ENCODE data around the gene CENPW. TPM values are rescaled to one million over a fixed set of nuclear protein-coding genes. Genes with fewer than 3 reads are reported as not detected.

CENPW gene
- total RNA-seq, 2 experiments from 2014 or later, result 22.1 to 76.9 TPM

DNA sequence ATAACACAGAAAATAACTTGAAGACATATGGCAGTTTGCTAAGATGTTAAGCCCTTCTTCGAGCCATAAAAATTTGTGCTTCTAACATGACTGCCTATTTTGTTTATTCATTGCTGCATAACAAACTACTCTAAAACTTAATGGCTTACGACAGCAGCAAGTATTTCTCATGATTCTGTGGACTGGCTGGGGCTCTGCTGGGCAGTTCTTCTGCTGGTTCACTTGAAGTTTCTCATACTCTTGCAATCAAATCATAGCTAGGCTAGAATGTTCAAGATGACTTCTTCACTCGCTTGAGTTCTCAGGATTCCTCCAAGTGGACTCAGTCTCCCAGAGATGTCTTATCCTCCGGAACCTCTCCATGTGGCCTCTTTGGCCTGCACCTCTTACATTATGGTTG, 33.4 kb downstream of the CENPW start:
- POLR2A ChIA-PET, result interaction anchor here (0.8 kb wide), 1 partner anchor 9 kb away, joined by 3 read pairs; no protein-coding TSS in a partner anchor
- Histone ChIP-seq H3K36me3 (ENCODE audit: insufficient read depth, low read length) (no peaks in the 10 kb centered on the region), H3K79me2 (ENCODE audit: insufficient read depth, low read depth, low read length) (no peaks in the 10 kb centered on the region; the same call in 1 of the 2 replicates), H3K4me1 (ENCODE audit: insufficient read depth, low read length, poor library complexity, severe bottlenecking) (no peaks in the 10 kb centered on the region), H2AFZ (ENCODE audit: low read length) (no peak overlapping the region), H4K20me1 (ENCODE audit: insufficient read depth, low read length) (no peaks in the 10 kb centered on the region), H3K4me2 (ENCODE audit: low read length) (no peak overlapping the region), H3K9me3 (ENCODE audit: low read length) (no peaks in the 10 kb centered on the region), H3K9me2 (ENCODE audit: insufficient read depth, low read length) (no peaks in the 10 kb centered on the region), H3K27ac (ENCODE audit: low read depth, low read length, poor library complexity, severe bottlenecking) (no peak overlapping the region), H3K4me3 (ENCODE audit: low read depth, low read length, poor library complexity, severe bottlenecking) (no peak overlapping the region)
- CTCF ChIA-PET (ENCODE audit: unreplicated experiment), result no interaction called here
- no TSS peak for BruUV-seq (replicated peaks)
- TF ChIP-seq EZH2phosphoT487 (IDR thresholded peaks at IDR 0.05; ENCODE audit: borderline replicate concordance, low read depth, low read length), result no peak
- TF ChIP-seq, protein P1, sequence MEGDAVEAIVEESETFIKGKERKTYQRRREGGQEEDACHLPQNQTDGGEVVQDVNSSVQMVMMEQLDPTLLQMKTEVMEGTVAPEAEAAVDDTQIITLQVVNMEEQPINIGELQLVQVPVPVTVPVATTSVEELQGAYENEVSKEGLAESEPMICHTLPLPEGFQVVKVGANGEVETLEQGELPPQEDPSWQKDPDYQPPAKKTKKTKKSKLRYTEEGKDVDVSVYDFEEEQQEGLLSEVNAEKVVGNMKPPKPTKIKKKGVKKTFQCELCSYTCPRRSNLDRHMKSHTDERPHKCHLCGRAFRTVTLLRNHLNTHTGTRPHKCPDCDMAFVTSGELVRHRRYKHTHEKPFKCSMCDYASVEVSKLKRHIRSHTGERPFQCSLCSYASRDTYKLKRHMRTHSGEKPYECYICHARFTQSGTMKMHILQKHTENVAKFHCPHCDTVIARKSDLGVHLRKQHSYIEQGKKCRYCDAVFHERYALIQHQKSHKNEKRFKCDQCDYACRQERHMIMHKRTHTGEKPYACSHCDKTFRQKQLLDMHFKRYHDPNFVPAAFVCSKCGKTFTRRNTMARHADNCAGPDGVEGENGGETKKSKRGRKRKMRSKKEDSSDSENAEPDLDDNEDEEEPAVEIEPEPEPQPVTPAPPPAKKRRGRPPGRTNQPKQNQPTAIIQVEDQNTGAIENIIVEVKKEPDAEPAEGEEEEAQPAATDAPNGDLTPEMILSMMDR (conservative IDR thresholded peaks at IDR 0.05; ENCODE audit: low read length), result no peak
- DNase-seq (ENCODE audit: low spot score), result no peak
- intact Hi-C loops (cut with micrococcal nuclease; ENCODE audit: unreplicated experiment), result no loop called here

DNA sequence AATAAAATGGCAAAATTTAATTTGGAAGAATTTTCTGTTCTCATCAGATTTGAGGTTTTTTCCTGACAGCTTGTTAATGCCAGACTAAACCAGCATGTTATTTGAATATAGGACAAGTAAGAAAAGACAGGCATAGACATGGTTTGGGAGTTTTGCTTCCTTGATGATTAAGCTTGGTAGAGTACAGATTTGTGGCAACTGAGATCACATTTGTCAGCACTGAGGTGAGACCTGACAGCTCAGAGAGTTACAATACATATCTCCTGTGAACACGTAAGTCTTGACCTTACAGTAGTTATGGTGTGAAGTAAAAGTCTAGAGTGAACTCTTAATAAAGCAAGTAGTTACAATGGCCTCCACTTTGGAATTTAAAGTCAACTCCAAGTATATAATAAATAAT, 34.5 kb downstream of the CENPW start:
- Histone ChIP-seq H3K9me3 (ENCODE audit: low read length) (no peaks in the 10 kb centered on the region), H3K9me2 (ENCODE audit: insufficient read depth, low read length) (no peaks in the 10 kb centered on the region), H3K4me2 (ENCODE audit: low read length) (no peak overlapping the region), H3K4me3 (ENCODE audit: low read depth, low read length, poor library complexity, severe bottlenecking) (no peak overlapping the region), H4K20me1 (ENCODE audit: insufficient read depth, low read length) (no peaks in the 10 kb centered on the region), H3K4me1 (ENCODE audit: insufficient read depth, low read length, poor library complexity, severe bottlenecking) (no peaks in the 10 kb centered on the region), H3K36me3 (ENCODE audit: insufficient read depth, low read length) (no peaks in the 10 kb centered on the region), H3K79me2 (ENCODE audit: insufficient read depth, low read depth, low read length) (no peaks in the 10 kb centered on the region; the same call in 1 of the 2 replicates), H2AFZ (ENCODE audit: low read length) (no peak overlapping the region), H3K27ac (ENCODE audit: low read depth, low read length, poor library complexity, severe bottlenecking) (no peak overlapping the region)
- CTCF ChIA-PET (ENCODE audit: unreplicated experiment), result no interaction called here
- intact Hi-C loops (cut with micrococcal nuclease; ENCODE audit: unreplicated experiment), result no loop called here
- POLR2A ChIA-PET, result interaction anchor here (0.8 to 1.7 kb wide), 3 partner anchors 9 to 62 kb away, joined by 3 to 6 read pairs (median 3); no protein-coding TSS in a partner anchor
- TF ChIP-seq, protein P1 (conservative IDR thresholded peaks at IDR 0.05; ENCODE audit: low read length), result no peak
- TF ChIP-seq EZH2phosphoT487 (IDR thresholded peaks at IDR 0.05; ENCODE audit: borderline replicate concordance, low read depth, low read length), result no peak
- DNase-seq (ENCODE audit: low spot score), result no peak
- no TSS peak for BruUV-seq (replicated peaks)

DNA sequence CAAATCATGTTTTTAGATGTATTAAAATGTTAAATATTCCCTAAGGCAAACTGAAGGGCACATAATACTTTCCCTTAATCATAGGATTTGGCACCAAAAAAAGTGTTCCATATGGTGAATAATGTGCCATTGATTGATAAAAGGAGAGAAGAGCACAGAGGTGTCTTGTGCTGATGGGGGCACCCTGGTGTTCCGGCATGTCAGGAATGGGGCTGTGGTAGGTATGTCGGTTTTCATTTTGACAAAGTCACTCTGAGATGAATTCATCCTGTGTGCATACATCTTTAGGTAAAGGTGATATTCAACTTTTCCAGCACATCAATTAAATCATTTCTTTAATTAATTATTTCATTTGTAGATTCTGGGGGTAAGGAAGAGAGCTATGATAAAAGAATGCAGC, 36.8 kb downstream of the CENPW start:
- H3K9me2 ChIP-seq (ENCODE audit: insufficient read depth, low read length), result no peaks in the 10 kb centered on the region
- CTCF ChIA-PET (ENCODE audit: unreplicated experiment), result no interaction called here
- no peaks in the 10 kb centered on the region for H4K20me1 ChIP-seq (ENCODE audit: insufficient read depth, low read length)
- no peak for DNase-seq (ENCODE audit: low spot score)
- no peaks in the 10 kb centered on the region for H3K36me3 ChIP-seq (ENCODE audit: insufficient read depth, low read length)
- no peaks in the 10 kb centered on the region for H3K9me3 ChIP-seq (ENCODE audit: low read length)
- intact Hi-C loops (cut with micrococcal nuclease; ENCODE audit: unreplicated experiment), result no loop called here
- H3K79me2 ChIP-seq (ENCODE audit: insufficient read depth, low read depth, low read length), result no peaks in the 10 kb centered on the region; the same call in 1 of the 2 replicates
- H3K4me2 ChIP-seq (ENCODE audit: low read length), result no peak overlapping the region
- H3K4me3 ChIP-seq (ENCODE audit: low read depth, low read length, poor library complexity, severe bottlenecking), result no peak overlapping the region
- BruUV-seq (replicated peaks), result no TSS peak
- no peaks in the 10 kb centered on the region for H3K4me1 ChIP-seq (ENCODE audit: insufficient read depth, low read length, poor library complexity, severe bottlenecking)
- H3K27ac ChIP-seq (ENCODE audit: low read depth, low read length, poor library complexity, severe bottlenecking), result no peak overlapping the region
- H2AFZ ChIP-seq (ENCODE audit: low read length), result no peak overlapping the region
- POLR2A ChIA-PET, result interaction anchor here (0.5 to 0.7 kb wide), 2 partner anchors 13 to 16 kb away, joined by 3 read pairs; no protein-coding TSS in a partner anchor
- TF ChIP-seq, protein P1 (conservative IDR thresholded peaks at IDR 0.05; ENCODE audit: low read length), result no peak
- no peak for TF ChIP-seq EZH2phosphoT487 (IDR thresholded peaks at IDR 0.05; ENCODE audit: borderline replicate concordance, low read depth, low read length)

All from OCI-LY7 (cell line).